Subcutaneous adipose tissue (tissue), 4 donors: Measurements from ENCODE around the gene GSTM3. TPM values are rescaled to one million over a fixed set of nuclear protein-coding genes. Genes with fewer than 3 reads are reported as not detected.
"Not testable (repeated sequence)": the region's sequence is repeated elsewhere in the genome, so short reads cannot be mapped to it uniquely, and the experiment has no call there.

ENCODE experiments used
- total RNA-seq, 4 donors: library from RNA; depleted of rRNA; stranded (reverse); fragments of >200 nt; gene quantifications; one replicate each; pipeline ENCODE4 v1.1.0, GENCODE V29; 2016
- TF ChIP-seq, protein P1 (sequence below): fragments of 450-650 bp; IDR thresholded peaks from one replicate; pipeline ENCODE4 v1.5.1; 2016; ENCODE audit warnings: low read depth, mild to moderate bottlenecking, control low read depth, antibody characterized with exemption, moderate library complexity

Gene GSTM3
- total RNA-seq, 4 donors from 2014 or later, result 38.2 to 62.8 (median 45.7) TPM

DNA sequence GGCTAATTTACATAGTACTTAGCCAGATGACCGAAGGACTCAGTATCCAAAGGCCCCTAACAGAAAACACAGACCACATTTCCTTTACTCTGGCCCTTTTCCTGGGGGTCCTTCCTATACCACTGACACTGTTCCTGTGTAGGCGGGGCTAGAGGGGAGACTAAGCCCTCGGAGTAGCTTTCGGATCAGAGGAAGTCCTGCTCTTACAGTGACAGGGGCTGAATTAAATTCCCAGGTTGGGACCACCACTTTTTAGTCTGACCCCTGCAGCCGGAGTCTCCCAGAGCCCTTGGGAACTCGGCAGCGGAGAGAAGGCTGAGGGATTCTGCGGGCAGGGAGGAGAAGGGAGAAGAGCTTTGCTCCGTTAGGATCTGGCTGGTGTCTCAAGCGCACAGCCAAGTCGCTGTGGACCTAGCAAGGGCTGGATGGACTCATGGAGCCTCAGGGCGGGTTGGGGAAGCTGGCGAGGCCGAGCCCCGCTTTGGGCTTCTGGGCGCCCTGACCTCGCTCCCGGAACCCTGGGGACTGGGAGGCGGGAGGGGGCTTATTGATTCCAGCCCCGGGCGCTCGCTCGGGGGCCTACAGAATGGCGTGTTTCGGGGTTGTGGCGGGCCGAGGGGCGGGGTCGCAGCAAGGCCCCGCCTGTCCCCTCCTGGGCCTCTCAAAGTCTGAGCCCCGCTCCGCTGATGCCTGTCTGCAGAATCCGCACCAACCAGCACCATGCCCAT, 29.1 kb downstream of the GSTM3 start, which contains the start of gene GSTM5:
GSTM5 (plus strand) TSS at position 659 of the 728 bp plus-strand sequence; CDS start at position 721, 62 bp downstream.
- TF ChIP-seq, protein P1, sequence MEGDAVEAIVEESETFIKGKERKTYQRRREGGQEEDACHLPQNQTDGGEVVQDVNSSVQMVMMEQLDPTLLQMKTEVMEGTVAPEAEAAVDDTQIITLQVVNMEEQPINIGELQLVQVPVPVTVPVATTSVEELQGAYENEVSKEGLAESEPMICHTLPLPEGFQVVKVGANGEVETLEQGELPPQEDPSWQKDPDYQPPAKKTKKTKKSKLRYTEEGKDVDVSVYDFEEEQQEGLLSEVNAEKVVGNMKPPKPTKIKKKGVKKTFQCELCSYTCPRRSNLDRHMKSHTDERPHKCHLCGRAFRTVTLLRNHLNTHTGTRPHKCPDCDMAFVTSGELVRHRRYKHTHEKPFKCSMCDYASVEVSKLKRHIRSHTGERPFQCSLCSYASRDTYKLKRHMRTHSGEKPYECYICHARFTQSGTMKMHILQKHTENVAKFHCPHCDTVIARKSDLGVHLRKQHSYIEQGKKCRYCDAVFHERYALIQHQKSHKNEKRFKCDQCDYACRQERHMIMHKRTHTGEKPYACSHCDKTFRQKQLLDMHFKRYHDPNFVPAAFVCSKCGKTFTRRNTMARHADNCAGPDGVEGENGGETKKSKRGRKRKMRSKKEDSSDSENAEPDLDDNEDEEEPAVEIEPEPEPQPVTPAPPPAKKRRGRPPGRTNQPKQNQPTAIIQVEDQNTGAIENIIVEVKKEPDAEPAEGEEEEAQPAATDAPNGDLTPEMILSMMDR, result not testable (repeated sequence)

DNA sequence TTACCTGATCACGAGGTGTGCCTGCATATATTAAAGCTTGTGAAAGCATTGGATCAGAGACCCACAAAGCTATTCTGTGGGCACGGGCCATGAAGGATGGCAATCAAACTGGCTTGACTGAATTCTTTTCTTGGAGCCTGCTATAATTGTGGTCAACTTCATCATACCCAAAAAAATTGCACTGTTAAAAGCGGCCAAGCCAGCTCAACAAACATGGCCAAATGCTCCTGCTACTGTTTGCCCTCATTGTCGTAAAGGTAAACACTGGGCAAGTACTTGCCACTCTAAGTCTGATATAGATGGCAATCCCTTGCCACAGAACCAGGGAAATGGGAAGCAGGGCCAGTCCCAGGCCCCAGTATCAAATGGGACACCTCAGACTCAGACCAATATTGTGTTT, 35.4 kb downstream of the GSTM3 start:
- TF ChIP-seq, protein P1, result no peak

DNA sequence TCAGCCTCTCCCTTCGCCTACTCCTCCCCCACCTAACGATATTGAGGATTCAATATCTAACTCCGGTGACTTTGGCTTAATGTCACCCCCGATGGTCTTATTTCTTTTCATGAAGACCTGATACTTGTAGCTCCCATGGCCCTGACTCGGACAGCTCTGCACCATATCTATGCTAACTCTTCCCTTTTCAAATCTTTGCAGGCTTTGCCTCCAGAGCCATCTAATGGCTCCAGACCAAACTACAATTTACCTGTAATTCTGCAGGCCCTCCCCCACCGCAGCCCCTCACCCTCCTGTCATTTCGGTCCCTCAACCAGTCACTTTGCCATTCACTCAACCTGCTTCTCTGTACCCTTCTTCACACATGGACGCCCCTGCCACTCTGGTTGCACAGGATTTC, 36.7 kb downstream of the GSTM3 start:
- TF ChIP-seq, protein P1, result no peak

DNA sequence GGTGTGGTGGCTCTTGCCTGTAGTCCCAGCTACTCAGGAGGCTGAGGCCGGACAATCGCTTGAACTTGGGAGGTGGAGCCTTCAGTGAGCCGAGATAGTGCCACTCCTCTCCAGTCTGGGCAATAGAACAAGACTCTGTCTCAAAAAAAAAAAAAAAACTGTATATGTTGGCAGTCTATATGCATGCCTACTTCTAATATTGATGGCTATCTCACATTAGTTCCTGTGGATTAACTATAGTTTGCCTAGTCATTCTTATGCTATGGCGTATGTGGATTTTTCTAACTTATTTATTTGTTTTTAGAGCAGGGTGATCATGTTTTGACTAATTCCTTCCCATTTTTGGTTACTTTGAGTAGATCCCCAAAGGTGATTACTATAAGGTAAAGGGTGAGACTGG, 43.8 kb downstream of the GSTM3 start:
- TF ChIP-seq, protein P1, result no peak

DNA sequence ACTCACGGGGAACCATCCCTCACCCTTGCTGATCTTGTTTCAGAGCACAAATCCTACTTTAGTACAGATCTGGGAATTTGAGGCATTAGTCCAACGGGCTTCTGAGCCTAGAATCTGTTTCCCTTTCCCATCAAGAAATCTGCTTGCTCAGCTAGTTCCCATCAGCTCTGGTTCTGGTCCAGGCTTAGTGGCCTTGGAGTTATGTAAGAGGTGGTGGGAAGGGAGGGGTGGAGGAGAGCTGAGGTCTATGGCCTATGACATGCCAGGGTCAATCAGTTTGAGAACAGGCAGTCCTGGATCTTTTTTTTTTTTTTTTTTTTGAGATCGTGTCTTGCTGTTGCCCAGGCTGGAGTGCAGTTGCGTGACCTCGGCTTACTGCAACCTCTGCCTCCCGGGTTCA, 49.1 kb downstream of the GSTM3 start:
- TF ChIP-seq, protein P1, result no peak

DNA sequence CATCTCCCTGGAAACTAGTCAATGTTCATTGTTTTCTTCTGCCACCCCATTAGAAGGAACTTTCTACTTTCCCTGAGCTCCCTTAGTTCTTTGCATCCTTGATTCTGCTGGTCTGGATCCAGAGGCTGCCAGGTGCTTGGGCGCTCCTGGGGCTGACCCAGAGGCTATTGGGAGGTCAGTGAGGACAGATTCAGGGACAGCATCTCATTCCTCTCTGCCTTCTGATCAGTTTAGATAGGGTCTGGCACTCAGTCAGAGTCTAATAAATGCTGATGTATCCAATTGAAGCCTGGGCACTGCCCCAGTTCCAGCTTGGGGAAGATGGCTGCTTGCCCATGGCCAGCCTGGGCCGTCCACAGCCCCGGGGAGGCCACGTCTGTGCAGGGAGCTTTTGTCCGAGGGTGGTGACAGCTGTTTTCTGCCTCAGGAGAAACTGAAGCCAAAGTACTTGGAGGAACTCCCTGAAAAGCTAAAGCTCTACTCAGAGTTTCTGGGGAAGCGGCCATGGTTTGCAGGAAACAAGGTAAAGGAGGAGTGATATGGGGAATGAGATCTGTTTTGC, 50.9 kb downstream of the GSTM3 start:
- TF ChIP-seq, protein P1, result no peak

DNA sequence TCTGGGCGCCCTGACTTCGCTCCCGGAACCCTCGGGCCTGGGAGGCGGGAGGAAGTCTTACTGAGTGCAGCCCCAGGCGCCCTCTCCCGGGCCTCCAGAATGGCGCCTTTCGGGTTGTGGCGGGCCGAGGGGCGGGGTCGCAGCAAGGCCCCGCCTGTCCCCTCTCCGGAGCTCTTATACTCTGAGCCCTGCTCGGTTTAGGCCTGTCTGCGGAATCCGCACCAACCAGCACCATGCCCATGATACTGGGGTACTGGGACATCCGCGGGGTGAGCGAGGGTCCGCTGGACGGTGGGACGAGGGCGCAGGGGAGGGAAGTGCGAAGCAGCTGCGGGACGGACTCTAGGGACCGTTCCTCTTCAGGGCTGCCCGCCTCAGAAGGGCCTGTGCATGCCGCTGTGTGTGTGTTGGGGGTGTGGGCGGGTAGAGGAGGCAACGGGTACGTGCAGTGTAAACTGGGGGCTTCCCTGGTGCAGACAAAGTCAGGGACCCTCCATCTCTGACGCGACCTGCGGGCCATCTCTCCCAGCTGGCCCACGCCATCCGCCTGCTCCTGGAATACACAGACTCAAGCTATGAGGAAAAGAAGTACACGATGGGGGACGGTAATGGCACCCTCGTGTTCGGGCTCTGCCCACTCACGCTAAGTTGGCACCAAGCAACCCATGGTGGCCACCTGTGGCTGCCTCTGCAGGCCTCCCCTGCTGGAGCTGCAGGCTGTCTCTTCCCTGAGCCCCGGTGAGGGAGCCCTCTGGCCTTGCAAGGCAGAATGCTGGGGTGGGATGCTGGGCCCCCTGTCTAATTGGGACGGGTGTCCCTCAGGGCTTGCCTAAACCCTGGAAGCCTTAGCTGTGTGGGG, 53.0 kb downstream of the GSTM3 start, which contains the start of gene GSTM1:
GSTM1 (plus strand) TSS at position 177 of the 859 bp plus-strand sequence; CDS start at position 234, 57 bp downstream.
- TF ChIP-seq, protein P1, result no peak
